Spleen (tissue), 7 donors: ENCODE results near the gene EVI5L.

Source experiments
- CTCF ChIP-seq, 11 experiments: fragments of 200-600 bp in 7 of 11; fragments of 450-650 bp in 4 of 11; sonication (generic) in 4 of 11; IDR thresholded peaks in 8 of 11; conservative IDR thresholded peaks in 3 of 11; 1 replicate in 7 of 11; 2 replicates in 4 of 11; pipeline versions ENCODE4 v1.4.0 to v1.8.0; 2016 to 2021; ENCODE audit warnings: antibody characterized with exemption in 11 of 11, inconsistent platforms in 4 of 11, mild to moderate bottlenecking in 1 of 11
- POLR2A ChIP-seq, 3 donors: fragments of 450-650 bp; IDR thresholded peaks; one replicate each; pipeline ENCODE4 v1.5.1; 2017; ENCODE audit warnings: antibody characterized with exemption in 3 of 3, mild to moderate bottlenecking in 1 of 3
- POLR2AphosphoS5 ChIP-seq, 3 donors: sonication (generic); formaldehyde crosslinking; IDR thresholded peaks; one replicate each; pipeline ENCODE4 v1.5.1; 2017; ENCODE audit warnings: antibody characterized with exemption in 3 of 3
- donor health status: DM: no; HTN: no; CAD: no; lungs with moderate emphysema.
- donor health status: DM: no; HTN: no; CAD: no.
- donor health status: DM: no; HTN: no; CAD: no.

GRCh38 chr19:7907544-7907943 lies 77.5 kb downstream of the EVI5L start:
- TF ChIP-seq CTCF (IDR thresholded peaks at IDR 0.05 in 8 of 11, conservative IDR thresholded peaks at IDR 0.05 in 3 of 11) = no peak
- TF ChIP-seq POLR2A (IDR thresholded peaks at IDR 0.05) = no peak
- TF ChIP-seq POLR2AphosphoS5 (IDR thresholded peaks at IDR 0.05) = peak in 1 of 3 donors; percentile 19
